NCI-H82 treated with DMSO at 0.1 percent for 48 hours (cell line): ENCODE data around the gene CNNM2.

Experiments used
- DNase-seq: peaks from one replicate; lab custom pipeline; 2025; ENCODE audit not compliant: unreplicated experiment; lab: John Stamatoyannopoulos, UW

CNNM2 gene

DNA sequence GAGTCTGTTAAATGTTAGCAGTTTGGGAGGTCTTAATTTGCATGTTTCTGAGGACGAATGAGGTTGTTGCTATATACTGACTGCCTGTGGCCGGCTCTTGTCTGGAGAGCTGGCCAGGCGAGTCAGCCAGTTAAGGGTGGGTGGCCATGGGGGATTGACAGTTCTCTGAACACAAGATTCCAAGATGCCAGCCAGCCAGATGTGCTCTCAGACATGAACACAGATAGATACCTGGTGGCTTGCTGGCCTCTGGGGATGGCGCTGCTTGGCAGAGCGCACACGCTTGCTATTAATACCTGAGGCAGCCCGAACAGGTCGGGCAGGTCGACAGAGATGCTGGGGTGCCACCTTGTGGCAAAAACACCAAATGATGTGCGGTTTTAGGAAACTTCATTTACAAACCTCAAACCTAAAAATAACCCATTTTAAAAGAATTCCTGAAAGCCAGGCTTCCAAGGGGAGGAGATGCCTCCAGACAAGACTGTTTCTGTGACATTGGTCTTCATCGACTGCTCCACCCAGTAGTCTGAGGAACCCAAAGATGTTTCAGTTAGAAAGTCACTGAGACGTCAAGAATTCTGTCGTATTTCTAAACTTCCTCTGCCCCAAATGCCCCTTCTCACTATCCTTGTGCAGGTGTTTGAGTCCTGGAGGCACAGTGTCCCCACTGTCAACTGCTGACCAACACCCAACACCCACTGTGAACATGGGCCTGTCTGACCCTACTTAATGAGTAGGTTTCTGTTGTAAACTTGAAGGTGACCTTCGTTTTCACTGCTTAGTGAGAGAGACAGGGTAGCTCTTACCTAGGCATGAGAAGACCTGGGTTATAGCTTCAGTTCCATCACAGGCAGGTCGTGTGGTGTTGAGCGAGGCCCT, 151.6 kb downstream of the CNNM2 start:
- no peak for DNase-seq

DNA sequence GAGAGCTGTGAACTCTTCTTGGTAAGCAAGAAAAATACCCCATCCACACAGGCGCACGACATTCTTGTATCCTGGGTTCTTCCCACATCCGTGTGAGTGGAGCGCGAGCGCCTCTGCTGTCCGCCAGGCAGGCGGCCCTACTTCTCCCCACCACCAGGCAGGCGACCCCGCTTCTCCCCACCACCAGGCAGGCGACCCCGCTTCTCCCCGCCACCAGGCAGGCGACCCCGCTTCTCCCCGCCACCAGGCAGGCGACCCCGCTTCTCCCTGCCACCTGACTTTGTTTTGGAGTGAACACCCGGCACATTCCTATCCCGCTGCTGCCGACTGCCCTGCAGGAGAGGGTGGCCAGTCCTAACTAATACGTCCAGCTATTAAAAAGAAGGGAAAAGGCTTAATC, 154.2 kb downstream of the CNNM2 start:
- no peak for DNase-seq

DNA sequence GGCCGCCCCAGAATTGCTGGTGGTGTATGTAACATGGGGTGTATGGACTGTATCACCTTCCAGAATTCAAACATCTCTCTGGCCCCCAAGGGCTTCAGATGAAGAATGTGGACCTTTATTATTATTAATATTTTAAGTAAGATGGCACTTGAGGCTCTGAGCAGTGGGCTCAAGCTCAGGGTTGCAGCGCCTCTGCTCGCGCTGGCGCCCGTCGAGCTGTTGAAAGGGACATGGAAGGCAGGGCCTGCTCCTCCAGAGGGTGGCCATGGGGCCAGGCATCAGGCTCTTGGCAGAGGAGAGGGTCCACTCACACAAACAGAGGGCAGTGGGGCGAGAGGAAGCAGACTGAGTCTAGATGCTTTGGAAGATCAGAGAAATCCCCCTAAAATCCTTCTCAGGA, 154.8 kb downstream of the CNNM2 start:
- no peak for DNase-seq

DNA sequence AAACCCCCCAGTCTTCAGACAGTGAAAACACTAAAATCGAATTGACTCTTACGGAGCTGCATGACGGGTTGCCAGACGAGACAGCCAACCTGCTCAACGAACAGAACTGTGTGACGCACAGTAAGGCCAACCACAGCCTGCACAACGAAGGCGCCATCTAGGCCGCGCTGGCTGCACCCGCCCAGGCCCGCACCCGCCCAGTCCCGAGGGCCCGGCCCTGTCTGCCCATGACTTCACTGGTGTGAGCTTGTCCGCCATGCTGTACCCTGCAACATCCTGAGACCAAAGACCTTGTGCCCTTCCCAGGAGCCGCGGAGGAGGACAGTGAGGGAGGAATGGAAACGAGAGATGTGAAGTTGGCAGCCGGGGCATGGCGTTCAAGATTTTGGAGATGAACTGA, 158.9 kb downstream of the CNNM2 start:
- DNase-seq = no peak

DNA sequence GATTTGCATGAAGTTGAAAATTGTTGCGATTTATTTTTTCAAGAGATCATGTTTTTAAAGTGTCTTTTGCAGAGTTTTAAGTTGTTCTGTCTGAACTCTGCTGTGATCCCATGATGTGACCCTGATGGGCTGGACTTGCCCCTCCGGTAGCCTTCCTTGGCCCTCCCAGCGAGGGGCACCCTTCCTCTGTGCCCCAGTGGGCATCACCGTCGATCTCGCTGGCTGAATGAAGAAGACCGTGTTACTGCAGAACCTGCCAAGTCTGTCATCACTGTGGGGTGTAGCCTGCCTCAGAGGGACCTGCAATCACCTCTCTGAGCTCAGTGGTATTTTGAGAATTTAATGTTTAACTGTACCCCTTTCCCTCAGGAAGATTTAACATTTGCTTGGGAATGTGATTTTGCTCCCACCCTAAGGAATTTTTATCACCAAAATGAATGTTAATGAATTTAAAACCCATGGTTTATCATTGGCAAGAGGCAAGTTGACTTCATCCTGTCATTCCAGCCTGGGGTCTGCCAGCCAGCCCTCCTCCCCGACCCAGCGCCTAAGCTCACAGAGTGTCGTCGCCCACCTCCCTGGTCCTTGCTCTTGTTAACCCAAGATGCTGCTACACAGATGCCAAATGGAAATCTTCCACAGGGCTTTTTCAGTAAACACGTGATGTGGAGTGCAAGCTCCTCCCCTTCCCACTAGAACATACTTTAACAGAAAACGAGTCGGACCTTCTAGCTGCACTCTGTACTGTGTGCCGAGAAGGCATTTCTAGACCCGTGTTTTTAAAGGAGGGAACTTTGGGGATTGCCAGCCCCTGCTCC, 159.6 kb downstream of the CNNM2 start:
- no peak for DNase-seq

DNA sequence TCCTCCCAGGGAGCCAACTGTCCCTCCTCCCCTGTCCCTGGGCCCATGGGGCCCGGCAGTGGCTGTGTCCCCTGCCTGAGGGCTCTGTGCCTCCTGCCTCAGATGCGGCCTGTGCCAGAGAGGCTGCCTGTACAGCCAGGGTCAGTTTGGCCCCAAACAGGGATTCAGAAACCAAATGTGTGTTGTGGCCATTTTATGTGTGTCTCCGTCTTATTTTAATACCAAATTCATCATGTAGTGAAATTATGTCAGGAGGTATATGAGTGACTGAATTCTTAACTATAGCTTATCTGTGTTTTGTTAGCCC, 160.2 kb downstream of the CNNM2 start:
- DNase-seq = no peak

DNA sequence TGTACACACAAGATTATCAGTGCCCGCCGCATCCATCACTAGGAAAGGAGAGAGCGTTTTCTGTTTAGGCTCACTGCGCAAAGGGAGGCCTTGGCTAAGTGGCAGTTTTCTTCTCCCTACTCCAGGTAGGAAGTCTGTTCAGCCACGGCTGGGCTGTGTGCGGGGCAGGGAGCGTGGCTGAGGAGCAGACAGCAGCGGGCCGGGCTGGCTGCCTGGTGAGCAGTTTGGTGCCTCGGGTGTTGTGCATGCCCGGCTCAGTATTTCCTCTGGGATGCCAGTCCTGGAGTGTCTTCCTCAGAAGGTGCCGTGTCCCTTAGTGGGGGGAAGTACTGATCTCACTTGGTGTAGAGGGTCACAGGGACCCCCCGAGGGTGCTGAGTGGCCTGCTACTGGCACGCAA, 160.6 kb downstream of the CNNM2 start:
- no peak for DNase-seq

DNA sequence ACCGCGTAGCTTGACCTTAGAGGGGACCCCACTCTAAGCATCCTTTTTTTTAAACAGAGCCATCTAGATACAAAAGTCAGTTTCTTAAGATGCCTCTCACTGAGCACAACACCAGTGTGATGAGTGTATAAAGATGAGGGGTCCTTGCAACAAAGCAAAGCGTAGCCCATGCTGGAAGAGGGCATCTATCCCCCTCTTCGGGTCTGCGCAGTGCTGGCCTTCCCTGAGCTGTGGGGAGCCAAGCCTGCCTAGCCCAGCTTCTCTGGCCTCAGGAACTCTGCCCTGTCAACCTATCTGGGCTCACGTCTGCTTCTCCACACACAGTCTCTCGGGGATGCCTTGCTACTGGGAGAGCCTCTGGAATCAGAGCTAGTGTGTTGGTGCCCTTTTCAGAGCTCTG, 161.0 kb downstream of the CNNM2 start:
- no peak for DNase-seq

DNA sequence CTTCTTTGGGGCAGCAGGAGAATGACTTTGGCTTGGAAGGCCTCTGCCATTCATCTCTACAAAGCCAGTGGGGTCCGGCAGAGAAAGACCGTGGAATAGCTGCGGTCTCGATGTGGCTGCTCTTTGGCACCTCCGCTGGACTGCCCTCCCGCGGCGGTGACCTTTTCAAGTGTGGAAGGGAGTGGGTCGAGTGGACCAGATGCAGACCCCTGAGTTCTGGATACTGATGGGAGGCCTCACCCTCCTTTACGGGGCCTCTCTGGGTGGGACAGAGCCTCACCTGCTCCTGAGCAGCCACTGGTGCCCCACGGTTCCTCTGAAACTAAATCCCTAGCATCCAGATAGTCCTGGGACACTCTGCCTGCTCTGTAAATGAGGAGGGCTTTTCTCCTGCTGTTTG, 161.9 kb downstream of the CNNM2 start:
- DNase-seq = no peak

DNA sequence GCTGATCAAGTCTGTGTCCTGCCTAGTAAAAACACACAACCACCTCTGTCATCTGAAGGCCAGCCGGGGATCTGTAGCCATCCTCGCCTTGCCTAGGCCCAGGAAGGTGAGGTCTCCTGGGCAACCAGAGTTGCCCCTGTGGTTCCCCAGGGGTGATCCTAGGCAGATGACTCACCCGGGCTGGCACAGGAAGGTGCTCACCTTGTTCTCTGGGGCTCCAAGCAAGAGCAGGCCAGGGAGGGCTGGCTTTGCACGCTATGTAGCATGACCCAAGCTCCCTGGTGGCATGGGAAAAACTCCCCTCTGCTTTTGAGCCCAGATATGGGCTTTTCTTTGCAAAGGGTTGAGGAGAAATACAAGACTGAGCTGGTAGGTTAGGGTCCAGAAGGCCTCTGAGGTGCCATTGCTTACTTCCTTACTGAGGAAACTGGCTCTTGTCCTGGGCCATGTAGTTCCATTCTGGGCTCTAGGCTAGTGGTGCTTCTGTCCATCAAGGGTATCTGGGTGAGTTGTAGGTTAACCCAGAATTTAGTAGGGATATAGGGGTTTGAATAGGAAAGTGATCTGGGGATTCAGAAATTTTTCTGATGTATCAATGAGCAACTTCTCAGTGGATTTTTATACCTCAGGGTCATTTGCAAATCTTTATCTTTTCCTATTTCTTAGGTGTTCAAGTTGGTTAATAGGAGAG, 162.9 kb downstream of the CNNM2 start:
- DNase-seq = no peak

DNA sequence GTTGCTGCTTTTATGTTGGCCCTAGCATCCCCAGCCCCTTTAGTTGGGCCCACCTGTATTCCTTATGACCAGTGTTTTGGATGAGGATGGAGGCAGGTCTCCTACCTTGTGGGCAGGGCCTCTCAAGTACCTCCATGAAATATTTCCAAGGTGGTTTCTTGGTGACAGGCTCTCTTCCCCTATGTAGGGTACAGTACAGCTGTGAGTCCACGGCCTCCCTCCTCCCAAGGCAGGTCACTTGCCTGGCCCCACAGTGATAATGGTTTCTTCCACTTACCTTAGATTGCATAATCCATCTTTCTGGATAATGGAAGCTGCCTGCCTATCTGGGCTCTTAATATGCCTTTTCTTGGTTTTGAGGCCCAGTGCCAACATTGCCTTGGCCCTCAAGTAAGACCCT, 164.6 kb downstream of the CNNM2 start:
- DNase-seq = no peak

DNA sequence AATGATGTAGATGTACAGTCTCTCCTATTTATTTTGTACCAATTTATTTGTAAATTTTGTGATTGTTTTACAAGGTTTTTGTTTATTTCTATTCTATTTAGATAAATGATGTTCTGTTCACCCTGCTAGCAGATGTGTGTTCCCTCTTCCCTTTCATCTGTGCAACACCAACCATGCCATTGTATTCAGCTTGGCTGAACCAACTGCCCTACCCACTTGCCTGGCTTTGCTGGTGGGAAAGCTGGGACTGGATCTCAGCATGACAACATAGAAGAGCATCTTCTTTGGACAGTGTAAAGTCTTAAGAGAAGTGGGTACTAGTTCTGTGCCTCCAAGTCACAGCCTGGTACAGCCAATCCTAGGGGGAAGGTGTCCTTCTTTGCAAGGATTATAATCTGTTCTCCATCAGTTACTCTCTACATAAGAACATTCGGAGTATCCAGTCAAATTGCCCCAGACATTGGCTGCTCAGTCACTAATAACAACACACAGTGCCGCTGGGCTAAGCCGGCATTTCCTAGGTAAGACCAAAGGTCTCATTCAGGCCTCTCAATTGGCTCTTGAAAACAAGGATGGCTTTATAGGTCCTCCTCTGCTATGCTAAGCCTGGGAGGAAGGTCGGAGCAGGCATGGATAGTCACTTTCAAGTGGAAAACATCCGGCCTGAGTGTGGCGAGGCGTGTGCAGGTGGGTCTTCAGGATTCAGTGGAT, 165.3 kb downstream of the CNNM2 start:
- DNase-seq = no peak

DNA sequence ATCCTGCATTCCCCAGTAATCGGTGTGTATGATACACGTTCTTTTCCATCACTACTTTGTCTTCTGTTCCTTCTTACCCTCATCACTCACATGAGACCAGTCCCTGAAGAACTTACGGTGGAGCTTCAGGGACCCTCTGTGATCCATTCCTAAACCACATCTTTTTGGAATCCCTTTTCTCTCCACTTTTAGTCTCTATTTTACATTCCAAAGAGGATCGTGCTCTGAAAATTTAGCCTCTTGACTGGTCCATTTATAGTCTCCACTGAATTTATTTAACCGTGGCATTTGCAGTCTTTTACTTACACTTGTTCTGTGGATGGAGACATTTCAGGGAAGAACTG, 165.9 kb downstream of the CNNM2 start:
- no peak for DNase-seq

DNA sequence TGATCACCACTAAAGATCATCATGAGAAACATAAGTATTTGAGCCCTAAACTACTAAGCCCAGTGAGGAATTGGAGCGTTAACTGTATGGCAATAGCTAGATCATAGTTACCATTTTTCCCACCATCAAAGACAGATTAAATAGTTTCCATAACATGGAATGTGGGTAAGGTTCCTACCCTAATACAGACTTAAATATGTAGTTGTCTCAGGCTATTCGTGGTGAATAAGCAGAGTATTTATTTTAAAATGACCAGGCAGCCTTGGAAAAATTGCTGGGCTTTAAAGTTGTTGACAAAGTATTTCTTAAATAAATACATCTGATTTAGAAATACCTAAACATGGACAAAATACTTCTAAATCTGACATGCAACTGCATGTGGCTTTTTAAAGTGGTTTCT, 168.2 kb downstream of the CNNM2 start:
- no peak for DNase-seq

DNA sequence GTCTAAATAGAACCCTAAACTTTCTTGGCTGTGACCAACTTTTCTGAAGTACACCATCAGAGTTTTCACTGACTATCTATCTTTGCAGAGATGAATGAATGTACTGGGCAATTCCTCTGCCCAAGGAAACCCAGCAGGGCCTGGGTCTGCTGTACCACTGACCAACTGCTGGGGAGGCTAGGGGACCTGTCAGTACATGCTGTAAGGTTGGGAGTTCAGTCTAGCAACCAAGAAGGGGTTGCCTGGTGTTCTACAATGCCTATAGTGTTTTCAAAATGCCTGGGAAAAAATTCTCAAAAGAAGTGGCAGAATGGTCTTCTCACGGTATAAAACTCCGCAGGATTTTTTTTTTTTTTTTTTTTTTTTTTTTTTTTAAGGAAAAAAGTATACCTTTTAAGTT, 168.7 kb downstream of the CNNM2 start:
- DNase-seq = no peak

DNA sequence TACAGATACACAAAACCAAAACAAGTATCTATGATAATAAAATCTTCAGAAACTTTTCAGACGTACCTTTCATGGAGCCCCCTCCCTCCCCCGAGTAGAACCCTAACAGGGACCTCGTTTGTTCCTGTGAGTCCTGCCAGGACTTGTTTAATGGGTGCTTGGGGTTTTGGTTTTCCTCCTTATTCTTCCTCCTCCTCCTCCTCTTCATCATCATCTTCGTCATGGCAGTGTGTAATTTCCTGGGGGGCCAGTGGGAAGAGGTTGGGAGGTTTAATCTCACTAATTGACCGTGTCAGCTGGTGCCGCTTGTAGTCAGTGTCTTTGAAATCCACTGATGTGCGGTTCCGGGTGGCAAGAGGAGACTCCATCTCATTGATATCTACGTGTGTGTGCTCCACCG, 171.4 kb downstream of the CNNM2 start:
- no peak for DNase-seq

DNA sequence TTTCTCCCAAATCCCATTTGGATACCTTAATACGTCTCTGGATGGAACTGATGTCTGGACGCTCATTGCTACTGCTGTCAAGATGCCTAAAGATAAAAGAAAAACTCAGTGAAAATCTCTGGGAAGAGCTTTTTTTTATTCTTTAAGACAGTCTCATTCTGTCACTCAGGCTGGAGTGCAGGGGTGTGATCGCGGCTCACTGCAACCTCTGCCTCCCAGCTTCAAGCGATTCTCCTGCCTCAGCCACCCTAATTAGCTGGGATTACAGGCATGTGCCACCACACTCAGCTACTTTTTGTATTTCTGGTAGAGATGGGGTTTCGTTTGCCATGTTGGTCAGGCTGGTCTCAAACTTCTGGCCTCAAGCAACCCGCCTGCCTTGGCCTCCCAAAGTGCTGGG, 172.8 kb downstream of the CNNM2 start:
- no peak for DNase-seq

DNA sequence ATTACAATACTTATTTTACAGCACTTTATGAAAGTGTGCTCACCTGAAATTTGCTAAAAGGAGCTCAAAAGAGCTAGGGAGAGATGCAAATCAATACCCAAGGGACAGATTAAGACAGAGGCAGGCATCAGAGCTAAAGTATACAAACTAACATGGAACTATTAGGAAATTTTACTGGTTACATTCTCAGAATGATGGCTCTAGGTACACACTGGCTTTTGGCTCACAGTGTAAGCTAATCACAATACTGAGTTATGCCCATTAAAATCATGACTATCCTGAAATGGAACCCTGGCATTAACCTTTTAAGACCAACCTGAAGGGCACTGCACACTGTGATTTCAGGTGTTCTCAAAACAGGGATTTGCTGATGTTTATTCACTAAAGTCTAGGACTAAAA, 176.9 kb downstream of the CNNM2 start:
- DNase-seq = no peak

DNA sequence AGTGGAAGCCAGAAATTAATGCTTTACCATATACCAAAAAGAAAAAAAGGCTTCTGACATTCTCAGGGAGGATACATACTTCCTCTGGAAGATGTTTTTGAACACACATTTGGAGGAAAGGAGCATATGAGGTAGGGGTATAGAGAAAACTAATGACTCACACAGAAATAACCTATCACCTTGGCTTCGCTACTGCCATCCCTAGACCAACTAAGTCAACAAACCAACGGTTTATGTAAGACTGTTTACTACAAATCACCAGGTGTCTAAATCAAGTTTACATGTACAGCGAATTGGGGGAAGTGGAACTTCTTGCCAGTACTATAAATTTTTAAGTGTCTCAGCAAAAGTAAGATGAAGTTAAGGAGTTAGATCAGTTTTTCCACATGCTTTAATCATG, 178.0 kb downstream of the CNNM2 start:
- no peak for DNase-seq

DNA sequence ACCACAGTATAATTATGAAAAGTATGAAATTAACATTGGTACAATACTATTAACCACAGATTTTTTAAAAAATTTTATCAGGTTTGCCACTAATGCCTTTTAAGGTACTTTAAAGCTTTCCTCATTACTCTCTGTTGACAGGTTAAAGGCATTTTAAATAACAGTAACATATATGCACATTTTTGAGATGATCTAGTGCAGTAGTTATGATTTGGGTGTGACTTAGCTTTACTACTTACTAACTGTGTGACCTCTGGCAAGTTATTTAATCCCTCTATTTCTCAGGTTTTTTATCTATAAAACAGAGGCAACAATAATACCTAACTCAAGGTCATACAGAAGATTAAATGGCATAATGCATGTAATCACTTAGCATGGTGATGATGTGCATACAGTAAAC, 180.1 kb downstream of the CNNM2 start:
- no peak for DNase-seq

DNA sequence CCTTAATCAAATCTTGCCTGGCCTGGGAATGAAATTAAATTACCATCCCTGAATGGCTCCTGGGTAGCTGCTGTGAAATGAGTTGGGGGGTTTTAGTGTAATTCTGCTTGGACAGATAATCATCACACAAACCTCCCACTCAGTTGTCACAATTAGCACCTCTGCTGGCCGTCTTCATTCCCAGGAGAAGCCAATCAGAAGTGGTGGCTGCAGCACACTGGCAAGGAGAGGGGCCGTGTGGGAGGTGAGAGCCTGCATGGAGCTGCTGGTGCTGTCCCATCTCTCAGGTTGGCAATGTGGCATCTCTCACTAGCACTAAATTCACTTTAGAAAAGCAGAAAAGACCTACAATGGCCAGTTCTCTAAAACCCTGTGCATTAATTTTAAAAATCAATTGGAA, 182.5 kb downstream of the CNNM2 start:
- DNase-seq = no peak

DNA sequence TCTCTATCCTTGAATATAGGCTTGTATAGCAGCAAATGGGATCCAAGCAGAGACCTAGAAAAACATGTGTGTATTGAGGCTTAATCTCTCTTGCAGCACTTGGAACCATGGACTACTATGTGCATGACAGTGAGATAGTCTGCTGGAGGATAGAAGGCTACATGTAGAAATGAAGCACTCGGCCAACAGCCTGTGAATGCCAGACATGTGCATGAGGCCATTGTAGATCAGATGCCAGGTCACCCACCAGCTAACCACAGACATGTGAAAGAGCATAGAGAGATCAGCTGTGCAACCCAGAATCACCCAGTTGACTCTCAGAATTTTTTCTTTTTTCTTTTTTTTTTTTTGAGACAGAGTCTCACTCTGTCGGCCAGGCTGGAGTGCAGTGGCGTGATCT, 184.1 kb downstream of the CNNM2 start:
- DNase-seq = no peak
